Colon (tissue), 2 donors: Measurements from ENCODE around the gene ADAMTS12.

ENCODE experiments used
- FAIRE-seq: peaks from 2 replicates; lab custom pipeline; 2012; peaks lifted over from hg19 to GRCh38; lab: Jason Lieb, UNC
- donor health status: control.
- donor health status: control.

The ADAMTS12 gene

GRCh38 chr5:33650911-33651310, 240.9 kb downstream of the ADAMTS12 start:
- no peak for FAIRE-seq

- FAIRE-seq: no peak
Observed at GRCh38 chr5:33649549-33650482, 242.0 kb downstream of the ADAMTS12 start.

GRCh38 chr5:33641744-33642505, 249.9 kb downstream of the ADAMTS12 start:
- no peak for FAIRE-seq

GRCh38 chr5:33639474-33639873, 252.3 kb downstream of the ADAMTS12 start:
- FAIRE-seq: no peak

- no peak for FAIRE-seq
Observed at GRCh38 chr5:33637011-33637410, 254.8 kb downstream of the ADAMTS12 start.

- no peak for FAIRE-seq
Observed at GRCh38 chr5:33635582-33635981, 256.2 kb downstream of the ADAMTS12 start.

- no peak for FAIRE-seq
Observed at GRCh38 chr5:33633699-33634098, 258.1 kb downstream of the ADAMTS12 start.

- FAIRE-seq: no peak
Observed at GRCh38 chr5:33631786-33632185, 260.0 kb downstream of the ADAMTS12 start.

GRCh38 chr5:33631139-33631538, 260.7 kb downstream of the ADAMTS12 start:
- FAIRE-seq: no peak

- no peak for FAIRE-seq
Observed at GRCh38 chr5:33629999-33630398, 261.8 kb downstream of the ADAMTS12 start.

GRCh38 chr5:33628796-33629195, 263.0 kb downstream of the ADAMTS12 start:
- no peak for FAIRE-seq

GRCh38 chr5:33621514-33621913, 270.3 kb downstream of the ADAMTS12 start:
- no peak for FAIRE-seq

GRCh38 chr5:33614039-33614438, 277.8 kb downstream of the ADAMTS12 start:
- FAIRE-seq: no peak

GRCh38 chr5:33612386-33612785, 279.4 kb downstream of the ADAMTS12 start:
- no peak for FAIRE-seq

- no peak for FAIRE-seq
Observed at GRCh38 chr5:33611877-33612276, 279.9 kb downstream of the ADAMTS12 start.

GRCh38 chr5:33608344-33609041, 283.3 kb downstream of the ADAMTS12 start:
- FAIRE-seq: no peak

- FAIRE-seq: no peak
Observed at GRCh38 chr5:33604503-33604902, 287.3 kb downstream of the ADAMTS12 start.

GRCh38 chr5:33601881-33602280, 289.9 kb downstream of the ADAMTS12 start:
- no peak for FAIRE-seq

- no peak for FAIRE-seq
Observed at GRCh38 chr5:33595303-33595702, 296.5 kb downstream of the ADAMTS12 start.

GRCh38 chr5:33594006-33594405, 297.8 kb downstream of the ADAMTS12 start:
- no peak for FAIRE-seq

- no peak for FAIRE-seq
Observed at GRCh38 chr5:33592245-33592644, 299.5 kb downstream of the ADAMTS12 start.

- FAIRE-seq: no peak
Observed at GRCh38 chr5:33588654-33589372, 303.0 kb downstream of the ADAMTS12 start.
